HepG2 (cell line): ENCODE results near the gene CABP4. TPM values are rescaled to one million over a fixed set of nuclear protein-coding genes. Genes with fewer than 3 reads are reported as not detected.

Experiments
- ATF4 ChIP-seq, 2 experiments: fragments of 450-650 bp in 1 of 2; sonication (generic) in 1 of 2; formaldehyde crosslinking; IDR thresholded peaks; 2 replicates each; pipeline versions ENCODE4 v1.5.0 to v1.8.0; 2020 to 2022; ENCODE audit warnings: mild to moderate bottlenecking in 1 of 2, missing genetic modification reagents in 1 of 2
- BRCA1 ChIP-seq: sonication (generic); formaldehyde crosslinking; IDR thresholded peaks from 2 replicates; pipeline ENCODE4 v1.4.0; 2020; ENCODE audit warnings: missing genetic modification reagents
- DMAP1 ChIP-seq: IDR thresholded peaks from 2 replicates; pipeline ENCODE4 v1.6.1; 2016
- FOSL1 ChIP-seq: sonication (generic); formaldehyde crosslinking; IDR thresholded peaks from 2 replicates; pipeline ENCODE4 v1.9.0; 2021; ENCODE audit warnings: missing genetic modification reagents, borderline replicate concordance
- KMT2A ChIP-seq: sonication (generic); formaldehyde crosslinking; IDR thresholded peaks from 2 replicates; pipeline ENCODE4 v1.4.0; 2020; ENCODE audit warnings: missing genetic modification reagents
- MTERF4 ChIP-seq: sonication (generic); formaldehyde crosslinking; IDR thresholded peaks from 2 replicates; pipeline ENCODE4 v1.8.0; 2023; ENCODE audit warnings: mild to moderate bottlenecking, missing genetic modification reagents
- MXI1 ChIP-seq: IDR thresholded peaks from 3 replicates; pipeline ENCODE4 v1.6.1; 2012; ENCODE audit warnings: low read depth, low read length, inconsistent platforms, borderline replicate concordance
- RBM22 ChIP-seq: fragments of 200-400 bp; formaldehyde crosslinking; optimal IDR thresholded peaks from 2 replicates; pipeline ENCODE3; 2017; ENCODE audit warnings: mild to moderate bottlenecking, low read length, moderate library complexity
- TCF7 ChIP-seq: sonication (generic); IDR thresholded peaks from 2 replicates; pipeline ENCODE4 v1.6.1; 2016; ENCODE audit warnings: antibody characterized with exemption, low read depth
- ZNF12 ChIP-seq: sonication (generic); formaldehyde crosslinking; IDR thresholded peaks from 2 replicates; pipeline ENCODE4 v1.5.0; 2020; ENCODE audit warnings: missing genetic modification reagents
- ZNF225 ChIP-seq: sonication (generic); formaldehyde crosslinking; IDR thresholded peaks from 2 replicates; pipeline ENCODE4 v1.4.0; 2020; ENCODE audit warnings: mild to moderate bottlenecking, missing genetic modification reagents
- ZNF3 ChIP-seq: IDR thresholded peaks from 2 replicates; pipeline ENCODE4 v1.7.0; 2017; ENCODE audit warnings: inconsistent platforms
- ZNF318 ChIP-seq: sonication (generic); formaldehyde crosslinking; IDR thresholded peaks from 2 replicates; pipeline ENCODE4 v1.4.0; 2020; ENCODE audit warnings: mild to moderate bottlenecking, missing genetic modification reagents
- ZNF430 ChIP-seq: sonication (generic); formaldehyde crosslinking; IDR thresholded peaks from 2 replicates; pipeline ENCODE4 v1.9.0; 2021; ENCODE audit warnings: mild to moderate bottlenecking, missing genetic modification reagents
- ZNF891 ChIP-seq: sonication (generic); formaldehyde crosslinking; IDR thresholded peaks from 2 replicates; pipeline ENCODE4 v1.5.0; 2020; ENCODE audit warnings: mild to moderate bottlenecking, missing genetic modification reagents
- polyA plus RNA-seq, 8 experiments: library from polyadenylated mRNA; depleted of rRNA in 3 of 8; stranded (reverse) in 7 of 8; unstranded in 1 of 8; fragments of >200 nt; fragmentation: Illumina TruSeq in 4 of 8; extraction: Trizol in 4 of 8; gene quantifications; 2 replicates each; pipeline versions ENCODE4 v1.2.1 to v1.2.3, GENCODE V29; 2011 to 2016; ENCODE audit warnings: low read depth in 4 of 8, missing spikeins in 1 of 8, mixed read lengths in 1 of 8; ENCODE audit not compliant: insufficient read depth in 1 of 8
- total RNA-seq, 5 experiments: library from RNA; depleted of rRNA; stranded (reverse); fragments of >200 nt; fragmentation: Illumina TruSeq; extraction: Trizol; gene quantifications; 2 replicates each; pipeline ENCODE4 v1.2.3, GENCODE V29; 2016; ENCODE audit warnings: low read depth in 1 of 5
- TF ChIP-seq, protein P1 (sequence below): sonication (generic); formaldehyde crosslinking; IDR thresholded peaks from 2 replicates; pipeline ENCODE4 v1.5.0; 2020; ENCODE audit warnings: missing genetic modification reagents, mild to moderate bottlenecking, borderline replicate concordance
- TF ChIP-seq, protein P2 (sequence below): IDR thresholded peaks from 2 replicates; pipeline ENCODE4 v1.6.1; 2016; ENCODE audit warnings: mild to moderate bottlenecking

CABP4 gene
- total and polyA plus RNA-seq, 2 of the 13 experiments (the other 11 are each of a cell fraction or from before 2014, with no cell fraction given), result not detected

GRCh38 chr11:67463680-67464410 is 8.7 kb downstream of the CABP4 start (continued):
- TF ChIP-seq, protein P1, sequence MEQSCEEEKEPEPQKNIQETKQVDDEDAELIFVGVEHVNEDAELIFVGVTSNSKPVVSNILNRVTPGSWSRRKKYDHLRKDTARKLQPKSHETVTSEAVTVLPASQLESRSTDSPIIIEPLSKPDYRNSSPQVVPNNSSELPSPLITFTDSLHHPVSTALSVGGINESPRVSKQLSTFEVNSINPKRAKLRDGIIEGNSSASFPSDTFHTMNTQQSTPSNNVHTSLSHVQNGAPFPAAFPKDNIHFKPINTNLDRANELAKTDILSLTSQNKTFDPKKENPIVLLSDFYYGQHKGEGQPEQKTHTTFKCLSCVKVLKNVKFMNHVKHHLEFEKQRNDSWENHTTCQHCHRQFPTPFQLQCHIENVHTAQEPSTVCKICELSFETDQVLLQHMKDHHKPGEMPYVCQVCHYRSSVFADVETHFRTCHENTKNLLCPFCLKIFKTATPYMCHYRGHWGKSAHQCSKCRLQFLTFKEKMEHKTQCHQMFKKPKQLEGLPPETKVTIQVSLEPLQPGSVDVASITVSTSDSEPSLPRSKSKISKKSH (CRISPR knock-in tag), result peak; percentile 74; the same call in 1 of the 2 replicates
- peak; percentile 44; the same call in 1 of the 2 replicates for TF ChIP-seq MTERF4 (CRISPR knock-in tag)
- TF ChIP-seq ZNF891 (CRISPR knock-in tag), result peak; percentile 42; the same call in 1 of the 2 replicates
- TF ChIP-seq FOSL1 (CRISPR knock-in tag), result peak; percentile 72
- no peak for TF ChIP-seq ZNF225 (CRISPR knock-in tag)
- no peak for TF ChIP-seq RBM22
- TF ChIP-seq ZNF318, result no peak
- peak; percentile 21; the same call in 1 of the 3 replicates for TF ChIP-seq MXI1
- TF ChIP-seq ZNF3 (CRISPR knock-in tag), result peak; percentile 46; the same call in 1 of the 2 replicates
- no peak for TF ChIP-seq KMT2A
- TF ChIP-seq ZNF430 (CRISPR knock-in tag), result no peak
- no peak for TF ChIP-seq DMAP1
- TF ChIP-seq TCF7, result no peak
- TF ChIP-seq ATF4 (CRISPR knock-in tag; IDR thresholded peaks at IDR 0.05), result peak in 1 of 2 experiments; percentile 67; a peak in 2 of 4 replicates
- TF ChIP-seq BRCA1 (CRISPR knock-in tag), result no peak
- TF ChIP-seq ZNF12 (CRISPR knock-in tag), result no peak
- TF ChIP-seq, protein P2, sequence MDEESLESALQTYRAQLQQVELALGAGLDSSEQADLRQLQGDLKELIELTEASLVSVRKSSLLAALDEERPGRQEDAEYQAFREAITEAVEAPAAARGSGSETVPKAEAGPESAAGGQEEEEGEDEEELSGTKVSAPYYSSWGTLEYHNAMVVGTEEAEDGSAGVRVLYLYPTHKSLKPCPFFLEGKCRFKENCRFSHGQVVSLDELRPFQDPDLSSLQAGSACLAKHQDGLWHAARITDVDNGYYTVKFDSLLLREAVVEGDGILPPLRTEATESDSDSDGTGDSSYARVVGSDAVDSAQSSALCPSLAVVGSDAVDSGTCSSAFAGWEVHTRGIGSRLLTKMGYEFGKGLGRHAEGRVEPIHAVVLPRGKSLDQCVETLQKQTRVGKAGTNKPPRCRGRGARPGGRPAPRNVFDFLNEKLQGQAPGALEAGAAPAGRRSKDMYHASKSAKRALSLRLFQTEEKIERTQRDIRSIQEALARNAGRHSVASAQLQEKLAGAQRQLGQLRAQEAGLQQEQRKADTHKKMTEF (CRISPR knock-in tag), result no peak
